GM06990 (cell line): ENCODE results near the gene GPX4.
"Not testable (repeated sequence)": the region's sequence is repeated elsewhere in the genome, so short reads cannot be mapped to it uniquely, and the experiment has no call there.

ENCODE experiments used
- DNase-seq: peaks from one replicate; pipeline ENCODE4 v3.0.0-alpha.2; 2011; ENCODE audit not compliant: insufficient read length; ENCODE audit errors: extremely low read depth
- H3K27me3 ChIP-seq: replicated peaks from 2 replicates; pipeline ENCODE4 v1.6.0; 2011; ENCODE audit warnings: low read length; ENCODE audit not compliant: control insufficient read depth, insufficient read depth
- H3K36me3 ChIP-seq: 2 replicates; pipeline ENCODE4 v1.5.1; 2011; ENCODE audit warnings: low read length; ENCODE audit not compliant: control insufficient read depth, insufficient read depth
- H3K4me3 ChIP-seq: replicated peaks from 2 replicates; pipeline ENCODE4 v1.5.1; 2011; ENCODE audit warnings: low read depth, mild to moderate bottlenecking, control low read depth, low read length
- TF ChIP-seq, protein P1 (sequence below): IDR thresholded peaks from 2 replicates; pipeline ENCODE4 v1.5.1; 2011; ENCODE audit warnings: low read length, control low read depth, mild to moderate bottlenecking, inconsistent platforms; ENCODE audit not compliant: insufficient read depth, poor library complexity, severe bottlenecking

GPX4 gene

GRCh38 chr19:1110809-1111640, 7.2 kb downstream of the GPX4 start:
- TF ChIP-seq, protein P1, sequence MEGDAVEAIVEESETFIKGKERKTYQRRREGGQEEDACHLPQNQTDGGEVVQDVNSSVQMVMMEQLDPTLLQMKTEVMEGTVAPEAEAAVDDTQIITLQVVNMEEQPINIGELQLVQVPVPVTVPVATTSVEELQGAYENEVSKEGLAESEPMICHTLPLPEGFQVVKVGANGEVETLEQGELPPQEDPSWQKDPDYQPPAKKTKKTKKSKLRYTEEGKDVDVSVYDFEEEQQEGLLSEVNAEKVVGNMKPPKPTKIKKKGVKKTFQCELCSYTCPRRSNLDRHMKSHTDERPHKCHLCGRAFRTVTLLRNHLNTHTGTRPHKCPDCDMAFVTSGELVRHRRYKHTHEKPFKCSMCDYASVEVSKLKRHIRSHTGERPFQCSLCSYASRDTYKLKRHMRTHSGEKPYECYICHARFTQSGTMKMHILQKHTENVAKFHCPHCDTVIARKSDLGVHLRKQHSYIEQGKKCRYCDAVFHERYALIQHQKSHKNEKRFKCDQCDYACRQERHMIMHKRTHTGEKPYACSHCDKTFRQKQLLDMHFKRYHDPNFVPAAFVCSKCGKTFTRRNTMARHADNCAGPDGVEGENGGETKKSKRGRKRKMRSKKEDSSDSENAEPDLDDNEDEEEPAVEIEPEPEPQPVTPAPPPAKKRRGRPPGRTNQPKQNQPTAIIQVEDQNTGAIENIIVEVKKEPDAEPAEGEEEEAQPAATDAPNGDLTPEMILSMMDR = no peak

GRCh38 chr19:1111641-1112267, 8.0 kb downstream of the GPX4 start:
- Histone ChIP-seq H3K4me3 (no peak overlapping the region), H3K27me3 (no peaks in the 10 kb centered on the region), H3K36me3 (peaks cover 37% of the 10 kb centered on the region)
- no peak for DNase-seq
- TF ChIP-seq, protein P1 = no peak

More at GRCh38 chr19:1110809-1111640, 7.2 kb downstream of the GPX4 start:
- Histone ChIP-seq H3K4me3 (no peak overlapping the region), H3K27me3 (no peaks in the 10 kb centered on the region), H3K36me3 (peaks cover 39% of the 10 kb centered on the region)
- no peak for DNase-seq

DNA sequence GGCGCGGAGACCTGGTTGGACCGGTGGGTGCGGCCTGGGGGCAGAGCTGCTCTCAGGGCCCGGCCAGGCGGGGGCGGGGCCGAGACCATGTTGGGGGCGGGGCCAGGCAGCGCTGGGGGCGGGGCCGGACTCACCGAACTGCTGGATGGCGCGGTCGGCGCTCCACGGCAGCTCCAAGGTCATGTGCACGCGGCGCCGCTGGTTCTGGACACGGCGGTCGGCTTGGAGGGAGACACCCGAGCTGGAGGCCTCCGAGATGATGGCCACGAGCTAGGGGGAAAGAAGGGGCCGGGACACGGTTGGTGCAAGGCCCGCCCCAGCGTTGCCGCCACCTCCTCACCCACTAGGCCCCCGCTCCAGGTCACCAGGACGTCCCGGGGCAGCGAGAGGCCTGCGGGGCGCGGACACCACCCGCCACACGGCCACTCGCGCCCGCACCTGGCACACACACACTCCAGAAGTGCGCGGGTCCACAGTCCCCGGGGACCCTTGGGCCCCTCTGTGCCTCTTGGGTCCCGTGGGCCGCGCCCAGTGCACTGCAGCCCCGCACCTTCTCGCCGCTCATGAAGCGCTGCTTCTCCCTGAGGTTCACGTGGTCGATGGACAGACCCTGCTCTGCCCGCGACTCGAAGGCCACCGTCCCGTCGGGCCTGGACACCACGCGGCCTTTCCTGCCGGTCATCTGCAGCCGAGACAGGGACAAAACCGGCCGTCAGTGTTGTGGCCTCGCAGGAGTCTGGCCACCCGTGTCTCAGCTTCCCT, 8.7 kb downstream of the GPX4 start:
- H3K27me3 ChIP-seq = no peaks in the 10 kb centered on the region
- H3K36me3 ChIP-seq = peaks cover 36% of the 10 kb centered on the region
- DNase-seq = no peak
- TF ChIP-seq, protein P1 = no peak
- H3K4me3 ChIP-seq = no peak overlapping the region

DNA sequence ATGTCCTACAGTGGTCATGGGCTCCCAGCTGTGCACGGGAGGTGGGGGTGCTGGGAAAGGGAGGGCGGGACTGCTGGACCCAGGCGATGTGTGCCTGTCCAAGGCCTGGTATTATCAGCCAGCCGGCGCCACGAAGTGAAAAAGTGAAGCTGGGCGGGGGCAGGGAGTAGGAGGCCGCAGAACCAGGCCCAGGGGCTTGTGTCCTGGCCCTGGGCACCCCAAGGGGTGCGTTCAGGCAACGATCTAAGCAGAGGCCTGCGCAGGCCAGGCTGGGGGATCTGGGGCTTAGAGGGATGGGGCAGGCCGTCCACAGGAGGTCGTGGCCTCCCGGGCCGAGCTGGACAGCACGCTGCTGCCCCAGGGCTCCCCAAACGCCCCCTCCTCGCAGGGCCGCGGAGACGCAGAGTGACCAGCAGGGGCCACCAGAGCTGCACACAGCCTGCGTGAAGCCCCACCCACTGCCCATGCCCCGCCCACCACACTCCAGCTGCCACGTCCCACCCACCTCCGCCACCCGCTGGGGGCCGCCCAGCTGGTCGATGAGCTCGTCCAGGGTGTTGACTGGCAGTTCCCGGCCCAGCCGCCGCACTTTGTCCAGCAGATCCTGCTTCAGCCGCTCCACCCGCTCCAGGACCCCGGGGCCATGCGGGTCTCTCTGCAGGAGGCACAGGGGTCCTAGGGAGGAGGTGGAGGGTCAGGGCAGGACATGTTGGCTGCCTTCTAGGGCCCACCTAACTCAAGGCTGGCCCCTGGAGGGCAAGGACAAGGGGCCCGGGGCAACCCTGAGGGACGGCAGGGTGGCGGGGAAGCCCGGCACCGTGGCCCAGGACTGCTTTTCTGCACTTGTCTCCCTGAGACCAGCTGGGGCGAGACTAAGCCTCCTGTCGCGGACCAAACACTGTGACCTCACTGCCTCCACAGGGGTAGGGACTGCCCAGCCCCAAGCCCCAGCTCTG, 9.5 kb downstream of the GPX4 start:
- TF ChIP-seq, protein P1 = peak; percentile 96
- DNase-seq = peak; percentile 86
- H3K36me3 ChIP-seq = peaks cover 41% of the 10 kb centered on the region
- H3K27me3 ChIP-seq = no peaks in the 10 kb centered on the region
- H3K4me3 ChIP-seq = no peak overlapping the region

DNA sequence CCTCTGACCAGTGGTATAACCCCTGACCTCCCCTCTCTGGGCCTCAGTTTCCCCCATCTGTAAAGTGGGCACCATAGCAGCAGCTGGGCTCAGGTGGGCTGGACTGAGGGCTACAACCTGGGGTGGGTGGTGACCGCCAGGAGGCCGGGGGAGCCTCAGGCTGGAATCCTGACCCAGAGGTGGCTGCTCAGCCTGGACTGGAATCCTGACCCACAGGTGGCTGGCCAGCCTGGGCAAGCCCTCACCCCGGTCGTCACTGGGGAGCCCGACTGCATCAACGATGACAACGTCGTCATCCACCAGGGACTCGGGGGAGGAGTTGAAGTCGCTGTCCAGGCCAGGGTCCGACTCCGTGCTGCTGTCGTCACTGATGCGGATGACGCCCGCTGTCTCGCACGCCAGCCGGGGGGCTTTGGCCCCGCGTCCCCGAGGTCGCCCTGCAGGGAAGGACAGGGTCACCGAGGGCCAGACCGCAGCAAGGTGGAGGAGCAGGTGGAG, 10.2 kb downstream of the GPX4 start:
- TF ChIP-seq, protein P1 = no peak
- Histone ChIP-seq H3K4me3 (no peak overlapping the region), H3K36me3 (peaks cover 42% of the 10 kb centered on the region), H3K27me3 (no peaks in the 10 kb centered on the region)
- DNase-seq = no peak

DNA sequence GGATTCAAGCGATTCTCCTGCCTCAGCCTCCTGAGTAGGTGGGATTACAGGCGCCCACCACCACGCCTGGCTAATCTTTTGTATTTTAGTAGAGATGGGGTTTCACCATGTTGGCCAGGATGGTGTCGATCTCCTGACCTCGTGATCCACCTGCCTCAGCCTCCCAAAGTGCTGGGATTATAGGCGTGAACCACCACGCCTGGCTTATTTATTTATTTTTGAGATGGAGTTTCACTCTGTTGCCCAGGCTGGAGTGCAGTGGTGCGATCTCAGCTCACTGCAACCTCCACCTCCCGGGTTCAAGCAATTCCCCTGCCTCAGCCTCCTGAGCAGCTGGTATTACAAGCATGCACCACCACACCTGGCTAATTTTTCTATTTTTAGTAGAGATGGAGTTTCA, 10.9 kb downstream of the GPX4 start:
- peaks cover 44% of the 10 kb centered on the region for H3K36me3 ChIP-seq
- not testable (repeated sequence) for H3K27me3 ChIP-seq, DNase-seq, H3K4me3 ChIP-seq
